ENCODE results near the gene EYA2. TPM values are rescaled to one million over a fixed set of nuclear protein-coding genes. Genes with fewer than 3 reads are reported as not detected.

Gene EYA2
- total and polyA plus RNA-seq, 2 donors (not counting 3 experiments of a cell fraction or from before 2014, with no cell fraction given) = not detected

DNA sequence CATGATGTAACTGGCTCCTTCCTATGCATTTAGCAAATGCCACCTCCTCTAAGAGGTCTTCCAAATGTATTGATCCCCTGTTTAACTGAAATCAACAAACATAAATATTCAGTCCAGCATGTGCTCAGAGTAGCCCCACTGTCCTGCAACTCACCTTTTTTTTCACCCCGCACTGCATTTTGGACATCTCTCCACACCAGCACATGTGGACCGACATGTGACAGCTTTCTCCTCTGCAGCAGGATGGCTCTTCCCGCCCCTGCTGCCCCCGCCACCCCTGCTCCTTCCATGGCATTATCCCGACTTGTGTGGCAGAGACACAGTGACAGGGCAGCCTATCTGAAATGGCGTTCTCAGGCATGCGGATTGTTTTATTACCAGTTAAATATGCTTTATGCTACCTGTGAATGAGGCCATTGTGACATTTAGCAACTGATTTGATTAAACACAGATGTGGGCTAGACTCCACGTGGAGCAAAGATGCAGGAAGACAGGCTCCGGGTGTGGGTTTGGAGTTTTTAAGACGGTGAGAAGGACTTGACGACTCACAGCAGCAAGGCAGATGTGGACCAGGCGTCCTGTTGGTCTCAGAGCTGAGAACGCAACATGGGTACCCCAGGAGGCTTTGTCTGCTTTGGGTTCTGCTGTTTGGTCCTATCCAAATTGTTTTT, 161.2 kb downstream of the EYA2 start:
- dilution Hi-C loops (cut with MboI; ENCODE audit: extremely low pct_ligation_motif_present, low sequenced_read_pairs) (no loop called here), intact Hi-C loops (cut with micrococcal nuclease) (no loop called here)
- no TSS peak for BruUV-seq (replicated peaks)
- DNase-seq (ENCODE audit: low read depth, low spot score) = no peak
- no peak for FAIRE-seq
- CTCF ChIA-PET = interaction anchor here (0.5 kb wide), 1 partner anchor 69 kb away, joined by 3 read pairs; no protein-coding TSS in a partner anchor
- Histone ChIP-seq H3K9ac (replicated peaks; ENCODE audit: extremely low read depth, insufficient read depth, low read length) (no peak overlapping the region), H3K4me1 (ENCODE audit: control insufficient read depth, extremely low read depth, insufficient read depth, low read length) (no peaks in the 10 kb centered on the region), H3K27ac (ENCODE audit: insufficient read depth, low read depth, low read length) (no peak overlapping the region), H3K9me3 (replicated peaks; ENCODE audit: control insufficient read depth, insufficient read depth, low read length) (no peaks in the 10 kb centered on the region), H3K9me1 (replicated peaks; ENCODE audit: control insufficient read depth, extremely low read depth, insufficient read depth, low read length) (no peaks in the 10 kb centered on the region), H3K4me3 (replicated peaks in 1 of 3; ENCODE audit: insufficient read depth in 1 of 3, low read depth in 1 of 3, low read length in 3 of 3) (no peak overlapping the region), H4K20me1 (replicated peaks; ENCODE audit: control insufficient read depth, extremely low read depth, insufficient read depth, low read length) (no peaks in the 10 kb centered on the region), H3K27me3 (ENCODE audit: control insufficient read depth in 2 of 2, insufficient read depth in 2 of 2, low read length in 2 of 2) (no peaks in the 10 kb centered on the region), H2AFZ (ENCODE audit: low read depth, low read length) (no peak overlapping the region), H3K36me3 (ENCODE audit: control insufficient read depth in 2 of 2, extremely low read depth in 1 of 2, insufficient read depth in 2 of 2, low read length in 2 of 2) (no peaks in the 10 kb centered on the region), H3K79me2 (ENCODE audit: control insufficient read depth, insufficient read depth, low read length) (no peaks in the 10 kb centered on the region), H3K4me2 (ENCODE audit: insufficient read depth, low read length) (no peak overlapping the region)
- TF ChIP-seq JUN (IDR thresholded peaks at IDR 0.05; ENCODE audit: borderline replicate concordance, insufficient read depth, insufficient read length, low read depth) (no peak), GATA2 (IDR thresholded peaks at IDR 0.05; ENCODE audit: insufficient read depth, insufficient read length, low read depth, low read length) (no peak), FOS (IDR thresholded peaks at IDR 0.05; ENCODE audit: borderline replicate concordance, insufficient read depth, low read length) (no peak), POLR2AphosphoS5 (IDR thresholded peaks at IDR 0.05; ENCODE audit: insufficient read depth, low read depth, low read length) (no peak), EZH2 (IDR thresholded peaks at IDR 0.05; ENCODE audit: borderline replicate concordance, low read depth, low read length, severe bottlenecking) (no peak), POLR2A (IDR thresholded peaks at IDR 0.05; ENCODE audit: low read depth, low read length) (no peak), MAX (IDR thresholded peaks at IDR 0.05; ENCODE audit: insufficient read depth, insufficient read length) (no peak), MYC (IDR thresholded peaks at IDR 0.05; ENCODE audit: low read depth, low read length) (no peak)
- TF ChIP-seq, protein P1, sequence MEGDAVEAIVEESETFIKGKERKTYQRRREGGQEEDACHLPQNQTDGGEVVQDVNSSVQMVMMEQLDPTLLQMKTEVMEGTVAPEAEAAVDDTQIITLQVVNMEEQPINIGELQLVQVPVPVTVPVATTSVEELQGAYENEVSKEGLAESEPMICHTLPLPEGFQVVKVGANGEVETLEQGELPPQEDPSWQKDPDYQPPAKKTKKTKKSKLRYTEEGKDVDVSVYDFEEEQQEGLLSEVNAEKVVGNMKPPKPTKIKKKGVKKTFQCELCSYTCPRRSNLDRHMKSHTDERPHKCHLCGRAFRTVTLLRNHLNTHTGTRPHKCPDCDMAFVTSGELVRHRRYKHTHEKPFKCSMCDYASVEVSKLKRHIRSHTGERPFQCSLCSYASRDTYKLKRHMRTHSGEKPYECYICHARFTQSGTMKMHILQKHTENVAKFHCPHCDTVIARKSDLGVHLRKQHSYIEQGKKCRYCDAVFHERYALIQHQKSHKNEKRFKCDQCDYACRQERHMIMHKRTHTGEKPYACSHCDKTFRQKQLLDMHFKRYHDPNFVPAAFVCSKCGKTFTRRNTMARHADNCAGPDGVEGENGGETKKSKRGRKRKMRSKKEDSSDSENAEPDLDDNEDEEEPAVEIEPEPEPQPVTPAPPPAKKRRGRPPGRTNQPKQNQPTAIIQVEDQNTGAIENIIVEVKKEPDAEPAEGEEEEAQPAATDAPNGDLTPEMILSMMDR (IDR thresholded peaks at IDR 0.05; ENCODE audit: extremely low read depth in 1 of 2, insufficient read depth in 1 of 2, low read depth in 1 of 2, low read length in 2 of 2) = no peak
- POLR2A ChIA-PET = no interaction called here

Data from endothelial cell of umbilical vein (primary cell).